K562 (cell line): ENCODE data around the gene RALGAPB. TPM values are rescaled to one million over a fixed set of nuclear protein-coding genes. Genes with fewer than 3 reads are reported as not detected.

Experiments
- CUX1 ChIP-seq: fragments of 200-800 bp; sonication (Bioruptor generic); IDR thresholded peaks from 2 replicates; pipeline ENCODE4 v1.6.1; 2016; ENCODE audit warnings: missing genetic modification characterization, missing compliant biosample characterization
- GATAD2A ChIP-seq: fragments of 450-650 bp; IDR thresholded peaks from 2 replicates; pipeline ENCODE4 v1.6.1; 2017
- HMBOX1 ChIP-seq: sonication (generic); IDR thresholded peaks from 2 replicates; pipeline ENCODE4 v1.6.1; 2016
- ILF3 ChIP-seq: fragments of 450-650 bp; IDR thresholded peaks from 2 replicates; pipeline ENCODE4 v1.6.1; 2018; ENCODE audit warnings: antibody characterized with exemption, mild to moderate bottlenecking, moderate library complexity, borderline replicate concordance
- KAT7 ChIP-seq: sonication (generic); formaldehyde crosslinking; IDR thresholded peaks from 2 replicates; pipeline ENCODE4 v1.8.0; 2022; ENCODE audit warnings: missing genetic modification reagents, mild to moderate bottlenecking, borderline replicate concordance
- MYNN ChIP-seq, 2 experiments: sonication (generic); formaldehyde crosslinking in 1 of 2; IDR thresholded peaks; 2 replicates each; pipeline versions ENCODE4 v1.5.0 to v1.6.1; 2016 to 2020; ENCODE audit warnings: antibody characterized with exemption in 1 of 2, missing genetic modification reagents in 1 of 2
- PHF8 ChIP-seq: fragments of 200-600 bp; sonication (generic); IDR thresholded peaks from 2 replicates; pipeline ENCODE4 v1.6.1; 2012; ENCODE audit warnings: mixed run types, mild to moderate bottlenecking, inconsistent platforms, low read length, moderate library complexity, borderline replicate concordance
- RB1 ChIP-seq: fragments of 450-650 bp; IDR thresholded peaks from 2 replicates; pipeline ENCODE4 v1.6.1; 2017; ENCODE audit warnings: low read depth, mild to moderate bottlenecking
- SMAD1 ChIP-seq: fragments of 150-350 bp; IDR thresholded peaks from 2 replicates; pipeline ENCODE4 v1.6.1; 2014; ENCODE audit warnings: low read length, low read depth; ENCODE audit not compliant: partially characterized antibody
- THRAP3 ChIP-seq: fragments of 450-650 bp; IDR thresholded peaks from 2 replicates; pipeline ENCODE4 v1.6.1; 2016; ENCODE audit warnings: mild to moderate bottlenecking, inconsistent platforms, borderline replicate concordance
- TOE1 ChIP-seq, 2 experiments: fragments of 450-650 bp in 1 of 2; sonication (generic) in 1 of 2; formaldehyde crosslinking in 1 of 2; IDR thresholded peaks; 2 replicates each; pipeline versions ENCODE4 v1.7.1 to v1.8.0; 2016 to 2022; ENCODE audit warnings: borderline replicate concordance in 2 of 2, mild to moderate bottlenecking in 2 of 2, antibody characterized with exemption in 1 of 2, inconsistent platforms in 1 of 2, low read depth in 1 of 2, missing genetic modification reagents in 1 of 2, moderate library complexity in 1 of 2
- U2AF1 ChIP-seq: fragments of 200-400 bp; formaldehyde crosslinking; optimal IDR thresholded peaks from 2 replicates; pipeline ENCODE3; 2017; ENCODE audit warnings: mild to moderate bottlenecking, low read depth, low read length, moderate library complexity
- ZFX ChIP-seq: sonication (generic); formaldehyde crosslinking; IDR thresholded peaks from 2 replicates; pipeline ENCODE4 v1.8.0; 2022; ENCODE audit warnings: mild to moderate bottlenecking, missing genetic modification reagents, moderate library complexity
- ZNF551 ChIP-seq: fragments of 250-450 bp; sonication (Bioruptor Pico); IDR thresholded peaks from 2 replicates; pipeline ENCODE4 v1.5.0; 2021; ENCODE audit warnings: mild to moderate bottlenecking, moderate library complexity
- ZNF592 ChIP-seq: fragments of 450-650 bp; IDR thresholded peaks from 2 replicates; pipeline ENCODE4 v1.6.1; 2017; ENCODE audit warnings: antibody characterized with exemption, mild to moderate bottlenecking
- ZNF778 ChIP-seq: fragments of 450-650 bp; formaldehyde crosslinking; IDR thresholded peaks from 2 replicates; pipeline ENCODE4 v1.4.0; 2020; ENCODE audit warnings: mild to moderate bottlenecking, moderate library complexity
- polyA plus RNA-seq, 8 experiments: library from polyadenylated mRNA; depleted of rRNA in 4 of 8; stranded (reverse) in 5 of 8; unstranded in 3 of 8; fragments of >200 nt; fragmentation: Nextera tagmentation in 2 of 8; fragmentation: Illumina TruSeq in 1 of 8; extraction: Ambion mirVana in 2 of 8; extraction: Trizol in 1 of 8; gene quantifications; 2 replicates each; pipeline versions ENCODE4 v1.2.1 to v1.2.3, GENCODE V29; 2011 to 2014; ENCODE audit warnings: inconsistent platforms in 1 of 8, missing spikeins in 1 of 8
- total RNA-seq, 7 experiments: library from RNA; depleted of rRNA in 6 of 7; stranded (reverse); fragments of >200 nt in 6 of 7; fragmentation: Illumina TruSeq in 2 of 7; extraction: Trizol in 2 of 7; gene quantifications; 2 replicates each; pipeline versions ENCODE4 v1.2.1 to v1.2.3, GENCODE V29; 2011 to 2021; ENCODE audit warnings: low replicate concordance in 1 of 7

Gene RALGAPB
- total and polyA plus RNA-seq, 9 of the 15 experiments (the other 6 are each of a cell fraction or from before 2014, with no cell fraction given) = 4.3 to 25.6 (median 13.6) TPM

- TF ChIP-seq ZNF592 = peak; percentile 74; the same call in 1 of the 2 replicates
- TF ChIP-seq GATAD2A = peak; percentile 30; the same call in 1 of the 2 replicates
- TF ChIP-seq MYNN (IDR thresholded peaks at IDR 0.05) = no peak; the same call in 1 of the 2 replicates
- no peak for TF ChIP-seq MYNN (CRISPR knock-in tag; IDR thresholded peaks at IDR 0.05)
- peak; percentile 49 for TF ChIP-seq U2AF1
- TF ChIP-seq RB1 = peak; percentile 98
- 0 out of 2 replicates have a peak, but pooled peaks have one; percentile 89 for TF ChIP-seq THRAP3
- no peak for TF ChIP-seq CUX1 (CRISPR knock-in tag)
- peak; percentile 98 for TF ChIP-seq PHF8
- TF ChIP-seq ZNF778 (CRISPR knock-in tag) = no peak
- TF ChIP-seq ILF3 = 0 out of 2 replicates have a peak, but pooled peaks have one; percentile 53
- peak; percentile 87 for TF ChIP-seq ZFX
- peak; percentile 85; the same call in 1 of the 2 replicates for TF ChIP-seq KAT7 (CRISPR knock-in tag)
- no peak for TF ChIP-seq ZNF551 (CRISPR knock-in tag)
- no peak for TF ChIP-seq HMBOX1
- TF ChIP-seq TOE1 (IDR thresholded peaks at IDR 0.05; ENCODE audit: borderline replicate concordance) = peak; percentile 83
- TF ChIP-seq TOE1 (CRISPR knock-in tag; IDR thresholded peaks at IDR 0.05; ENCODE audit: borderline replicate concordance, low read depth) = peak; percentile 80; the same call in 1 of the 2 replicates
- peak; percentile 92 for TF ChIP-seq SMAD1
Observed at GRCh38 chr20:38434770-38435554, 37.7 kb upstream of the RALGAPB start, which contains the start of gene SNHG17 (continued).
